Renal pelvis (tissue), 4 donors: ENCODE results near the gene MOB2. TPM values are rescaled to one million over a fixed set of nuclear protein-coding genes. Genes with fewer than 3 reads are reported as not detected.

ENCODE experiments used
- DNase-seq: peaks from one replicate; pipeline ENCODE4 v3.0.0-alpha.2; 2013
- polyA plus RNA-seq, 3 donors: library from polyadenylated mRNA; unstranded; fragments of 120-200 nt; gene quantifications; one replicate each; pipeline ENCODE4 v1.2.1, GENCODE V29; 2013; ENCODE audit not compliant: insufficient read length in 3 of 3

MOB2 gene
- polyA plus RNA-seq, 3 donors, result 33.0 to 34.8 (median 33.0) TPM

GRCh38 chr11:1487851-1488574, 1.4 kb upstream of the MOB2 start:
- DNase-seq, result no peak

DNA sequence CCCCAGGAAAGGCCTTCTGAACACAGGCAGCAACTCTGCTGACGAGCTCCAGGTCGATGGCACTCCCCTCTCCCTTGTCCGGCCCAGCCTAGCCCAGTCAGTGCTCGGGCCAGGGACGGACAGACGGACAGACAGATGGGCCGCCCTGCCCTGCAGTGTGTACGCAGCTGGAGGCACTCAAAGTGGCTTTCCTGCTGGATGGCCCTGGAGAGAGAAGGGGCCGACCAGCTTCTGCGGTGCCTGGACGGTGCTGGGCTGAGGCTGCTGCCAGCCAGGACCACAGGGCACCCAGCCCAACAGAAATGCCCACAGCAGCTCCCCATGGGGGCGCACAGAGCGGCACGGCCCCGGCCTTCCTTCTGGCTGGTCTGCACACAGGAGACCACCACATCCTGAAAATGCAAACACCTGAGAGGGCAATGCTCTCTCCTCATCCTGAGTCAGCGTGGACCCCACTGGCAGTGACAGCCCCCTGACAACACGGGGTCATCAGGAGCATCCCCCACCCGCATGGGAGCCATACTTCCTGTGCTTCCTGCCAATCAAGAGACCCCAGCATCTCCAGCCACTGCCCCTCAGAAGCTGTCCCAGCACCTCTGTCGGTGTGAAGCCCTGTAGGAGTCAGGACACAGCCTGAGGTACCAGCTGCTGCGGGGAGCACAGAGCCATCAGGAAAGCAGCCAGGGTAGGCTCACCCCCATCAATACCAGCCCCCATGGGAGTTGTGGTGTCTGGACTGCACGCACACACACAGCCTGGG, 692 bp upstream of the MOB2 start:
- no peak for DNase-seq

GRCh38 chr11:1485504-1485885, 1.1 kb downstream of the MOB2 start:
- no peak for DNase-seq

GRCh38 chr11:1484695-1485503, 1.7 kb downstream of the MOB2 start:
- no peak for DNase-seq

GRCh38 chr11:1484061-1484671, 2.4 kb downstream of the MOB2 start:
- no peak for DNase-seq

DNA sequence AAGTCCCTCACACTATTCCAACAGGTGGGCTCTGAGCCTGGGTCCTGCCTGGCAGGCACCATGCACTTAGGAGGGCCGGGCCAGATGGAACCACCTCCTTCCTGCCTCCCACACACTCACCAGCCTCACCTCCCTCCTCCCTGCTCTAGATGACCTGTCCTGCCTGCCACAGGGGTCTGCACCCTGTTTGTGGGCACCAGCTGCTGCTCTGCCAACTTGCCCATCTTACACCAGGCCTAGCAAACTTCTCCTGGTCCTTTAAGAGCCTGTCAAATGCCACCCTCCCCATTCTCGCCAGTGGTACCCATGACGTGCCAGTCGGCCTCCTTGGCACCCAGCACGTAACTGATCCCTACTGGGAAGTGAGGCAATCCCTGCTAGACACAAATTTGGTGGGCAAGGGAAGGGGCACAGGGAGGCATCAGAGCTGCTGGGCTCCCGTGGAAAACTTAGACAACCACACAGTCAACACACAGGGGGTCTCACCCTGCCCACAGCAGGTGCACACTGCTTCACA, 3.1 kb downstream of the MOB2 start:
- DNase-seq, result no peak

DNA sequence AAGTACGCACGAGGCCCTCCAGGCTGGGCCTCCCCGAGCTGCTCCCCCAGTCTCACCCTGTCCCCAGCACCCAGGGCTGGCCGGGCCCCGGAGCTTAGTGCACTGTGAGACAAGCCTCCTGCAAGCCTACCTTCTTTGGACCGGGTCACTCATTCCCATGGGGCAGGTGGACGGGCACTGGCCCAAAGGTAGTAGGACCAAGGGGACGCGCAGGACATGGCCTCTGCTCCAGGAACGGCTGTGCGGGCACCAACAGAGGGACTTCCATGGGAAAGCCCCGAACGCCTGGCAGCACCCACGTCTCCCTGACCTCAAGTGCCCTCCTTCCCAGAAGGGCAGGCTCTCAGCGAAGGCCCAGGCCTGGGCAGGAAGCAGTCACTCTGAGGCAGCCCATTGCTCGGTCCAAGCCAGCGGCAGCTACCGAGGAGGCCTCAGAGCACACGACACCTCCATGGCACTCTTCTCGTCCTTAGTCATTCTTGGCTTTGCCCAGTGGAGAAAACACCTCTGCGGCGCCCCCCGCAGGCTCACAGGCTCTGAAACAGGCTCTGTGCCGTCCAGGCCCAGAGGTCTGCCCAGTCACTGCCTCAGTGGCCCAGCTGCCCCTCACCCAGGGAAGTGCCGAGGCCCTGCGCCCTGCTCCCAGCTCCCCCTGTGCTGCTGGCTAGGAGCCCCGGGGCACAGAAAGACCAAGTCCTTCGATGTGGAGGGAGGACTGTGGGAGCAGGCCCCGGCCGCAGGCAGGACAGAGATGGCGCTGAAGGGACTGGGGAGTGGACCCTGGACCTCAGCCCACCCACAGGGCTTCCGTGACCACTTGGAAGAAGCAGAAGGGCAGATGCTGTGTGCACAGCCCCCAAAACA, 3.8 kb downstream of the MOB2 start:
- no peak for DNase-seq

- no peak for DNase-seq
Measured at GRCh38 chr11:1481861-1482441, 4.6 kb downstream of the MOB2 start.

DNA sequence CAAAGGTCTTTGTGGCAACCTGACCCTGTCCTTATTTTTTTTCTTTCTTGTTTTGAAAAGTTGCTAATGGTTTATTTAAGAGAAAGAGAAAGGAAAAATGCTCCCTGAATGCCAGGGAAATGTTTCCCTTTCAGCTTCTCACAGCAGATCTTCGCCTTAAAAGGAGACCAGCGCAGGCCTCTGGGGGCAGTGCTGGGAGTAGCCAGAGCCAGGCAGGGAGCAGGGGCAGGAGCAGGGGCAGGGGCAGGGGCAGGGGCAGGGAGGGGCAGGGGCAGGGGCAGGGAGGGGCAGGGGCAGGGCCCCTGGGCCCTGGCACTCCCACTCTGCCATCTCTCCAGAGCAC, 5.1 kb downstream of the MOB2 start:
- no peak for DNase-seq

DNA sequence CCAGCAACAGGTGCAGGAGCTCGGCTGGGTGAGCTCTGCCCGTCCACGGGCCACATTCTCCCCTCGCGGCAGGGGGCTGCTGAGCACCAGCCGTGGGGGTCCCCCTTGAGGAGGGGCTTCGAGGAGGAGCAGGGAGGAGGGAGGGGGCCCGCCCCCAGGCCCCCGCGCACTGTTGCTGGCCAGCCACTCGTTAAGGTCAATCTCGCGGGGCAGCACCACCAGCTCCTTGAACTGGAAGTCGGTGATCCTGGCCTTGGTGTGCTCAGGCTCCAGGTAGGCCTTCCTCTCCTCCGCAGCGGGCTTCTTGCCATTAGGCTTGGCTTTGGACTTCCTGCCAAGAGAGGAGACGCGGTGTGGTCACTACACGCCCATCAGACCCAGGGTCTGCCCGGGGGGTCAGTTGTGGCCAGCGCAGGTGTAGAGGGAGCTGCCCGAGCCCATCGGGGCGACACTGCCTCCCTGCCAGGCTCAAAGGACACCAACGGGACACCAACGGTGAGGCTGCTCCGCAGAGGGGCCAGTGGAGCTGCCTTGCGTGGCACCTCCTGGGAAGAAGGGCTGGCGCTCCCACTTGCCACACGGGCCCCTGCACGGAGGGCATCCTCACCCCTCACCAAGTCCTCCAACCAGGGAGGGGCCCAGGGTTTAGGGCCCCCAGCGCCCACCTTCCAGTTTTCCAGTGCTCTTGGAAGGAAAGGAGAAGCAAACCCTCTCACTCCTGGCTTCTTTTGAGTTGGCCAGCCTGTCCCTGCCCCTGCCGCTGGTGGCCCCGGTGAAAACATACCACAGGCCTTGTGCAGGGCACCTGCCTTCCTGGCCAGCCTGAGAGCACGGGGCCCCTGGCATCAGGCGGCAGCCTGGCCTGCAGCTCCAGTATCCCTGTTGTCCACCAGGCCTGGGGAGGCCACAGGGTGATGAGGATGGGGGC, 5.8 kb downstream of the MOB2 start:
- DNase-seq, result no peak

- no peak for DNase-seq
Measured at GRCh38 chr11:1480191-1480554, 6.4 kb downstream of the MOB2 start.

- no peak for DNase-seq
Measured at GRCh38 chr11:1479678-1480118, 6.9 kb downstream of the MOB2 start.

GRCh38 chr11:1479006-1479677, 7.4 kb downstream of the MOB2 start:
- no peak for DNase-seq

- DNase-seq, result no peak
Measured at GRCh38 chr11:1478544-1478943, 8.0 kb downstream of the MOB2 start.

DNA sequence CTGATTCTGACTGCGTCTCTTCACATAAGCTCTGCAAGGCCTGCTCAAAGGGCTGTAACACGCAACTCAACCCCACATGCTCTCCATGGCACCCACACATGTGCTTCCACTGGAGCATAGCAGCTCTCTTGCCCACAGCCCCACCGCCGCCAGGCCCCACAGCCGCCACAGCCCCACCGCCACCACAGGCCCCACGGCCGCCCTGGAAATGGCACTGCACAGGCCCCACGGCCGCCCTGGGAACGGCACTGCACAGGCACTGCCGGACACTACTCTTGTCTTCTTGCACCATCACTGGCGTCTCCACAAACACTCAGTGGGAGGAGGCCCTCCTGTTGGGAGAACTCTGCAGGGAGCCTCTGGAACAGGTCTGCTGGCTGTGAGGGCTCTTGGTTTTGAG, 8.6 kb downstream of the MOB2 start:
- no peak for DNase-seq

DNA sequence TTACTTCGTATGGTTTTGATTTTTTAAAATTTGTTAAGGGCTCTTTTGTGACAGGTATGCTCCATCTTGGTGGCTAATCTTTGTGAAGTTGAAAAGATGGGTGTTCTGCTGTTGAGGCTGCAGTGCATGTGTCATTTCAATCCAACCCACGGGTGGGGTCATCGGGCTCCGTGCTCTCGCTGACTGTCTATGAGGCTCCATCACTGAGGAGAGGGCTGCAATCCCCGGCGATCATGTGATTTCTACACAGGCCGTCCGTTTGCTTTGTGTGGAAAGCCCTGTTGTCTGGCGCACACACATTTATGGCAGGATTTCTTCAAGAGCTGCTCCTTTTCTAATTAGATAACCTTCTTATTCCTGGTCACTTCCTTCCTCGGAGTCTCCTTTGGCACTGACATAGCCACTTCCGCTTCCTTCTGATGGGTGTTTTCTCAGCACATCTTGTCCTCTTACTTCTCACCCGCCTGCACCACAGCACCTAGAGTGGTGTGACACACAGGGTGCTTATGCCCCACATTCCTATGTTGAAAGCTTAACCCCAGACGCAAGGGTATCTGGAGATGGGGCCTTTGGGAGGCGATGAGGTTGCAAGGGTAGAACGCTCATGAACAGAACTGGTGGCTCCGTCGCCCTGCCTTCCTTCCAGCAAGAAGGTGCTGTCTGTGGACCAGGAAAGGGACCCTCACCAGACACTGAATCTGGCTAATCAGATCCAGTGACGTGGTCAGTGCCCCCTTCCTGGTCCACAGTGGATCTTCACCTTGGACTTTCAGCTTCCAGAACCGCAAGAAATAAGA, 9.4 kb downstream of the MOB2 start:
- DNase-seq, result no peak

DNA sequence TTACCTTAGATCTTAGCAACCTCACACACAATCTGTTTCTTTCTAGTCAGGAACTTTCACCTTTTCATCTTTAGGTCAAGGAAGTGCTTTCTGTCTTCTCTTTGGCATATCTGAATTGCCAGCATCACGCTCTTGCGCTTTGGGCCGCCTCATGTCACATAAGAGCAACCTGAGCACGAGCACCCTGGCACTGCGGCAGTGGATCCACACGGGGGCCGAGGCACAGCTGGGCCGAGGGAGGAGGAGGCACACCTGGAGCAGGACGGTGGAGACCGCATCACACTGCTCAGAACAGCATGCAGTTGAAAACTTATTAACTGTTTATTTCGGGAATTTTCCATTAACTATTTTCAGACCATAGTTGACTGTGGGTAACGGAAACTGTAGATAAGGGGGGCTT, 10.7 kb downstream of the MOB2 start:
- DNase-seq, result no peak

DNA sequence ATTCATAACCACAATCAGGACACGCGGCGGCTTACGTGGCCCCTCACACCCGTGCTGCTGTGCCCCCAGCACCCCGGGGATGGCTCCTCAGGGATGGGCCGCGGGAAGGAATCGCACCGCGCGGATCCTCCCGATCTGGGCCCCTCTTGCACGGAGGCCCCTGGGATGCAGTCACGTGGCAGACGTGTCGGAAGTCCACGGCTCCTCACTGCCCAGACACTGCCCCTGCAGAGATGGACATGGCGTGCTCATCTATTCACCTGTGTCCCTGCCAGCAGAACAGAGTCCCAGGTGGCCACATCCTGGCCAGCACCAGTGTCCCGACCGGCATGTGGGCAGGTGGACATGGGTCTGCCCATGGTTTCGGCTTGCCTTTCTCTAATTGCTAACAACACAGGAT, 12.8 kb downstream of the MOB2 start:
- DNase-seq, result no peak
